ENCODE measurements around the gene RAPGEF4.
A peak's percentile ranks its signal among the peaks of the same experiment; 100 is the strongest.

The RAPGEF4 gene

GRCh38 chr2:172806493-172806892, 70.8 kb downstream of the RAPGEF4 start:
- peak; percentile 36 for DNase-seq (ENCODE audit: extremely low read depth, low read depth)
- TF ChIP-seq CTCF (IDR thresholded peaks at IDR 0.05; ENCODE audit: low read depth, low read length, missing control alignments), result peak; percentile 75
- no peak overlapping the region for H3K4me3 ChIP-seq (replicated peaks; ENCODE audit: low read depth, low read length)

GRCh38 chr2:172806996-172807395, 71.4 kb downstream of the RAPGEF4 start:
- H3K4me3 ChIP-seq (replicated peaks; ENCODE audit: low read depth, low read length), result no peak overlapping the region
- no peak for DNase-seq (ENCODE audit: extremely low read depth, low read depth)
- no peak for TF ChIP-seq CTCF (IDR thresholded peaks at IDR 0.05; ENCODE audit: low read depth, low read length, missing control alignments)

GRCh38 chr2:172808156-172808555, 72.5 kb downstream of the RAPGEF4 start:
- no peak for TF ChIP-seq CTCF (IDR thresholded peaks at IDR 0.05; ENCODE audit: low read depth, low read length, missing control alignments)

GRCh38 chr2:172811027-172811426, 75.4 kb downstream of the RAPGEF4 start:
- TF ChIP-seq CTCF (IDR thresholded peaks at IDR 0.05; ENCODE audit: low read depth, low read length, missing control alignments), result no peak
- H3K4me3 ChIP-seq (replicated peaks; ENCODE audit: low read depth, low read length), result no peak overlapping the region
- DNase-seq (ENCODE audit: extremely low read depth, low read depth), result no peak

More at GRCh38 chr2:172808156-172808555, 72.5 kb downstream of the RAPGEF4 start:
- no peak overlapping the region for H3K4me3 ChIP-seq (replicated peaks; ENCODE audit: low read depth, low read length)
- DNase-seq (ENCODE audit: extremely low read depth, low read depth), result no peak

DNA sequence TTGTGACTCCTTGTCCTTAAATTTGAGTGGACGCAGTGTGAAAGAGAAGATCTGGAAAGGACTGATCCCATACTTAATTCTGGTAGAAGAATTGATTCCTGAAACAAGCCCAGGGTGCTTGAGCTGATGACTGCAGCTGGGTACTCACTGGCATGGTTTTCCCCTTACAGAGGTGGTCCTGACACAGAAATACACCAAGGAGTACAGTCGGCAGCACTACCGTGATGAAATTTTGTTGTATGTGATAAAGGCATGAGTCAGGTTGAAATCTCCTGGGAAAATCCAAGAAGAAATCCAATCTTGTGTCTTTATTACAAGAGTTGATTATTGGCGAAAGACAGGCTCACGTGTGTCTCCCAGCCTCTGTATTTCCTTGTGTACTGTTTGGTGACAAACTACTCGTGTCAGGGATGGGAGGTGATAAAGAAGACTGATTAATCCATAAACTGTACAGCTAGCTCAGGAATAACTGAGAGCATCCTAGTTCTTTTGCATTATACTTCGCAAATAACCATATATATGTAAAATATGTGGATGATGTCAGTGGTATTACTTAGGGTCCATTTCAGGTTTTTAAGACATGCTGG, 76.6 kb downstream of the RAPGEF4 start:
- no peak for TF ChIP-seq CTCF (IDR thresholded peaks at IDR 0.05; ENCODE audit: low read depth, low read length, missing control alignments)
- DNase-seq (ENCODE audit: extremely low read depth, low read depth), result no peak
- H3K4me3 ChIP-seq (replicated peaks; ENCODE audit: low read depth, low read length), result no peak overlapping the region

DNA sequence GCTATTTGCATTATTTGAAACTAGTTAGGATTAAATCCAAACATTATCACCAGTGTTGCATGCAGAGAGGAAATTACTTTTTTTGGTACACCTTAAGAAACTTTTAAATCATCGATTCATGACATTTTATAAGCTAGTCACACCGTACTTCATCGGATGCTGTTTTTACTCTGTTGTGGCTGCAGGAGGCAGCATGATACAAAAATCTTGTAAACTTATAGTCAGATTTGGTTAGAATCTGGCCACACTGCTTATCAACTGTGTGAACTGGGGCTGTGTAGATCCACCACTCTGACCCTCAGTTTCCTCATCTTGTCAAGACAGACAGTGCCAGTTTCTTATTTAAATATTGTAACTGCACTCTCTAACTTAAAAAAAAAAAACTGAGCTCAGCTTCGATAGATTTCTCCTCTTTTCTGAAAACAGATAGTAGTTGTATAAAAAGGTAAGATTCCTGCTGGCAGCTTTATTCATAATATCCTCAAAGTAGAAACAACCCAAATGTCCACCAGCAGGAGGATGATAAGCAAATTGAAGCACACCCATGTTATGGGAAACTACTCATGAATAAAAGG, 77.8 kb downstream of the RAPGEF4 start:
- no peak for DNase-seq (ENCODE audit: extremely low read depth, low read depth)
- peak; percentile 33 for TF ChIP-seq CTCF (IDR thresholded peaks at IDR 0.05; ENCODE audit: low read depth, low read length, missing control alignments)
- no peak overlapping the region for H3K4me3 ChIP-seq (replicated peaks; ENCODE audit: low read depth, low read length)

GRCh38 chr2:172817411-172817810, 81.8 kb downstream of the RAPGEF4 start:
- no peak overlapping the region for H3K4me3 ChIP-seq (replicated peaks; ENCODE audit: low read depth, low read length)
- DNase-seq (ENCODE audit: extremely low read depth, low read depth), result no peak
- no peak for TF ChIP-seq CTCF (IDR thresholded peaks at IDR 0.05; ENCODE audit: low read depth, low read length, missing control alignments)

All from HFF-Myc (cell line).